ENCODE measurements around the gene GPBAR1.

Gene GPBAR1, protein sequence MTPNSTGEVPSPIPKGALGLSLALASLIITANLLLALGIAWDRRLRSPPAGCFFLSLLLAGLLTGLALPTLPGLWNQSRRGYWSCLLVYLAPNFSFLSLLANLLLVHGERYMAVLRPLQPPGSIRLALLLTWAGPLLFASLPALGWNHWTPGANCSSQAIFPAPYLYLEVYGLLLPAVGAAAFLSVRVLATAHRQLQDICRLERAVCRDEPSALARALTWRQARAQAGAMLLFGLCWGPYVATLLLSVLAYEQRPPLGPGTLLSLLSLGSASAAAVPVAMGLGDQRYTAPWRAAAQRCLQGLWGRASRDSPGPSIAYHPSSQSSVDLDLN

DNA sequence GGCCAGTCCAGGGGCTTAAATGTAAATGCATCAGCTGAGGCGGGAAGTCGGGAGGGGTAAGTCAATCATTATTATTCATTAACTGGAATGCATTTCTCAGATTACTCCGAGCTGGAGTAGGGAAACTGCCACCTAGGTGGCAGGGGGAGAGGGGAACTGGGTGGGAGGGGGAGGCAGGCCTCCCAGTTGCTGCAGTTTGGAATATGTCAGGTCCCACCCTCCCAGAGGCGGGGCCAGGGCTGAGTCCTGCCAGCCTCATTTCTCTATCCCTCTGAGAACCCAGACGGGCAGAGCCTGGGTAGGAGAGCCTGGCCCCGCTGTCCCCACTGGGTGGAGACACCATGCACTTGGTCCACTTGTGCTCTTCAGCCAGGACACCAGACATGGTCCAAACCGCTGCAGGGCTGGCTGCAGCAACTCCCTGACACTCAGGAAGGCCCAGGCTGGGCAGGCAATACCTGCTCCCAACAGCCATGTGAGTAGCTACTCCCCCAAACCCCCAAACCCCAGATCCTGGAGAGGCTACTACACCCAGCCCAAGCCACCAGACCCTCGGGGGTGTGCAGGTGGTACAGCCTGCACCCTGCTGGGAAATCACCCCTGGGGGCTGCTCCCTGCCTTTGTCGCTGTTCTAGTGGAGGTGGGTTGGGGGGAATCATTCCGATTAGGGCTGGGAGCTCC is at the start of gene GPBAR1:
GPBAR1 (plus strand) TSS at position 274 of the 681 bp plus-strand sequence. CDS start 1,710 bp downstream, outside the sequence.
- DNase-seq: no peak

DNA sequence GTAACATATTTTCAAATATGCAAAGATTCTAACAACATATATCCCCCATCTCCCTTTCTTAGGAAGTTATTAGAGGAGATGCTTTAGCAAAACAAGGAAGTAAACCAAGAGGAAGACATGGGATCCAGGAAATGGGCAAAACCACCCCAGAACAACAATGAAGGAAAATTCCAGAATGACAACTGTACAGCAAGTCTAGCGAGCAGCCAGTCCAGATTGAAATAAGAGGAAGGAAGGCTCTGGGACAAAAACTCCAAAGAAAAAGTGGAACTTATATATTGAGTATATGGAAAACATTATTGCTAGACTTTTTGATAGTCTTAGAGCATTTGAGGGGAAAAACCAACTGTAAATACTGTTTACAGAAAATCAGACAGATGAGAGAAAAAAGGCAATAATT is 46.7 kb upstream of the GPBAR1 start:
- DNase-seq: no peak

DNA sequence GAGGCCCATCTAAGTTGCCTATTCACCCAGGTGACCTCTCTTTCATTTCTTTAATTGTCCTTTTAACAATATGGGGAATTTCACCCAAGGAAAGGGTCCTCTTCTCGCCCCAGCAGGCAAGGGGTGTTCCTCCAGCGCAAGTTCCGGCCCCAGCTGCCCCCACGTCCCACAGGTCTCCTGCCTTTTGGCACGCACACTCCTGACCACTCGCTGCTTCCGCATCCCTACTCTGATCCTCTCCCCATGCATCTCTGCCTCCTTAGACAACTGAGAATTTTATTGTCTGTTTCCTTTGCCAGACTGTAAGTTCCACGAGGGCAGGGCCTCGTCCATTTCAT is 44.5 kb upstream of the GPBAR1 start:
- DNase-seq: no peak

DNA sequence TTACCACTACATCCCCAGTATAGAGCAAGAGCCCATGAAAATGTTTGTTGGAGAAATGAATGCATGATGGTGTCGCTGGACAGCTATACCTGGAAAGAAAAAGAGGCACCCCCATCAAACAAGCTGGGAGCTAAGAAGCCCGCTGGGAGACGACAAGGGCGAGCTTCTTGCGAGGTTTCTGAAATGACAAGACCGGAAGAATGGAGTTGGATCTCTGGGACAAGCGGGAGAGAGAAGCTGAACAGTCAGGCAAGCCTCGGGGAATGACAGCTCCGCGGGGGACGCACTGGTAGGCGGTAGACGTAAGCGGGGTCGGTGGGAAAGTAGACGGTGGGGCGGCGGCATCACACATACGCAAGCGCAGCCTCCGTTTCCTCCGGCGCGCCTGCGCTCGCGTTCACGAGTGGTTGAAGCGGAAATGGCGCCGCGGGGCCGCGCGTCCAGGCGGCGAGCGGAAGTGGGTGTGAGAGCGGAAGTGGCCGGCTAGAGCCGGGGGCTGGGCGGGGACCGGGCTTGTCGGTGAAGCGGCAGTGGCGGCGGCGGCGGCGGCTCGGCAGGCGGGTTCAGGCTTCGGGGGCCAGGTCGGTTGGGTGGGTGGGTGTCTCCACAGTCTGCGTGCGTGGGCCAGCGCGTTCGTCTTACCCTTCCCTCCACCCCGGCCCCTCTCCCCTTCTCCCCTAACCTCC is 44.0 kb upstream of the GPBAR1 start, which contains the start of gene ARPC2:
ARPC2 (plus strand) TSS at position 516 of the 686 bp plus-strand sequence. CDS start 282 bp downstream, outside the sequence.
- DNase-seq: peak; percentile 97

DNA sequence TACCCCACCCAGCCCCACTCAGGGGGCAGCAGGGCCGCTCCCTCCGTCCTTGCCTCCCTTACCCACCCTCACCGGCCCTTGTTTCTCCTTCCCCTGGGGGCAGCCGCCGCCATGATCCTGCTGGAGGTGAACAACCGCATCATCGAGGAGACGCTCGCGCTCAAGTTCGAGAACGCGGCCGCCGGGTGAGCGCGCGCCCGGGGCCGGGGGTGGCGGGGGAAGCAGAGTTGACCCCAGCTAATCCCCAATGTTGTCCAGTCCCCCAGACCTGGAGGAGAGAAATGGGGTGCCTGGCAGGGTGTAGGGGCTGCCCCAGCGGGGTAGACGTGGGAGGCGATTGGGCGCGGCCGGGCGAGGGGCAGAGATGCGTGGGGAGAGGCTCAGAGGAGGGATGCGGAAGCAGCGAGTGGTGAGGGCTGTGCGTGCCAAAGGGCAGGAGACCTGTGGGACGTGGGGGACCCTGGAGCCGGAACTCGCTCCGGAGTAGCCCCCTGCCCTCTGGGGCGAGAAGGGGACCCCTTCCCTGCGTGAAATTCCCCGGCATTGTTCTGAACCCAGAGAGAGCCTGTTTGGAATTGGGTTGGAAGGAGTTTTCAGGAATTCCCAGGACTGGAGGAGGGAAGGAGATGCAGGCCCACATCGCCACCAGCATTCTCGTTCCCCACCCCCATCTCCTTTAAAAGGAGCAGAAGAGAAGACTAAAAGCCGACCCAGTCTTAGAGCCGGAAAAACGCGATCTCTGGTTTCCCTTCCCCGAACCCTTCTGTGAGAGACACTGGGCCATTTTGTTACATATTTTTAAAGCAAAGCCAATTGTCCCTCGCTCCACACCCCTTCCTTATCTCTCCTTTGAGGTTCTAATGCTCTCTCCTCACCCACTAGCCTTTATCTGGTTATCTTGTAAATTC is 43.2 kb upstream of the GPBAR1 start:
- peak; percentile 83 for DNase-seq

DNA sequence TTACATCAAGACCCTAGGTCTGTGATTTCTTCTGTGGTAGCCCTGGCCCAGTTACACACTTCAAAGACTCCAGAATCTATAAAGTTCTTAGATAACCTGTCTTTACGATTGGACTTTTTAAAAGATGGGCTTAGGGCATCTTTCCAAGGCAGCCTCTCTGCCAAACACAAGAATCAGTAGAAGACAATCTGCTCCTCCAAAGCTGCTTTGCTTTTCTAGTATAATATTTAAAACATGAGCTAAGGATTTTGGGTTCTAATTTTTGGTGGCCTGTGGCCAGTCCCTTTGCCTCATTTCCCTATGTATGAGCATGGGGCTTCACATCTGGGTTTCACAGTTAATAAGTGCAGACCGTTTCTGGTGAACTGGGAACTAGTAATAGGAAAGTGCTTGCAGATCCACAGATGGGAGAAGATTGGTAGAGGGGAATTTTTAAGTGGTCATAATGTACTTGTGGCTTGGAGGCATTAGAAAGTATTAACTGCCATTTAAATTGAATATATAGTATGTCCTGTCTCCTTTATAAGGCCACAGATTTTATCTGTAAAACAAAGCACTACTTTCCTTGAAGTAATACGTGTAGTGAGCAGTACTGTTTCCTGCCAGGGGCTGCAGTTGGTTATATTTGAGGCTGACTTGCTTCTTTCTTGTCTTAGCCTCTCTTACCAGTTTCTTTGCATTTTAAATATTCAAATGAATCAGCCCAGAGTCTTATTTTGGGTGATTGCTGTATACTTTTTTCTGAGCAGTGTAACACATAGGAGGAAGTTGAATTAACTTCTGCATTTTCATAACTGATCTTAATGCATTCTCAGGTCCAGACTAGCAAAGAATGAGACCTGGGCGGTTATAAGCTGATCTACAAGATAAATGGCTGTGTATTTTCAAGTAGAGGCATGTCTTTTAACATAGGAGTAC is 42.3 kb upstream of the GPBAR1 start:
- no peak for DNase-seq

DNA sequence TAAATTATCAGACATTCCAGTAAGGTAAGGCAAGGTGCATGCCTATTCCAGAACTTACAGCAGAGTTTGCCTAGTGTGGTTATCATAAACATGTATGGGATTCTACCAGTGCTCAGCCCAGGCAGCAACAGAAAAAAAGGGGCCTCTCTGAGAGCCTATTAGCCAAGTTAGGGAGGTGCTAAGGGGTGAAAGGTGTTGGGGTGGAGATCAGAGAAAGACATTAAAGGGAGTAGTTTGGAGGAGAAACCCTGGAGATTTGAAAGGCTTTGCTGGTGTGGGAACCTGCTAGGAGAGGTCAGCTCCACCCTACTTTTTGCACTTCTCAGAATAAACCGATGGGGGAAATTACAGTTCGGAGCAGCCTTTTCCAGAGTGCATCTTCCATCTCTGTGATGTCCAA is 40.9 kb upstream of the GPBAR1 start:
- no peak for DNase-seq

DNA sequence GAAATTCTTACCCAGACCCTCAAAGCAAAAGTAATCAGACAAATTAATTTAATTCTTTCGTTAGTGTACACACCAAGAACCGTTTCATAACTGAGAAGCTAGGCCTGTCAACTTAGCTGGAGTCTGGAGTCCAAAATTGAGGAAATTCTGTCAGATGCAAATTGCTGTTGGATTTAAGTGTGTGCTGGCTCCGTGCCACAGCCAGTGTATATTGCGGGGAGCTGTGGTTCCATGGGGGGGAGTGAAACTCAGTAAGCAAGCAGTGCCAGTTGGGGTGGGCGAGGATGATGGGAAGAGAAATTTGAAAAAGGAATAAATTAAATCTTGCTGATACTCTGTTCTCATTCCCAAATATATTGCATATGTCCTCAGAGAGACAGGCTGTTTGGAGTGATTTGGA is 39.8 kb upstream of the GPBAR1 start:
- DNase-seq: peak; percentile 37

DNA sequence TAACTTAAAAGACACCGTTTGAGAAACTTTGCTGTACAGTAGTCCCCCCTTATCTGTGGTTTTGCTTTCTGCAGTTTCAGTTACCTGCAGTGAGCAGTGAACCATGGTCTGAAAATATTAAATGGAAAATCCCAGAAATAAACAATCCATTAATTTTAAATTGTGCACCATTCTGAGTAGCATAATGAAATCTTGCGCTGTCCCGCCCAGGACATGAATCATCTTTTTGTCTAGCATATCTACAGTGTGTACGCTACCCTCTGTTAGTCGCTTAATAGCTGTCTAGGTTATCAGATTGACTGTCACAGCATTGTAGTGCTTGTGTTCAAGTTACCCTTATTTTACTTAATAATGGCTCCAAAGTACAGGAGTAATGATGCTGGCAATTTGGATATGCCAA is 37.8 kb upstream of the GPBAR1 start:
- DNase-seq: no peak

DNA sequence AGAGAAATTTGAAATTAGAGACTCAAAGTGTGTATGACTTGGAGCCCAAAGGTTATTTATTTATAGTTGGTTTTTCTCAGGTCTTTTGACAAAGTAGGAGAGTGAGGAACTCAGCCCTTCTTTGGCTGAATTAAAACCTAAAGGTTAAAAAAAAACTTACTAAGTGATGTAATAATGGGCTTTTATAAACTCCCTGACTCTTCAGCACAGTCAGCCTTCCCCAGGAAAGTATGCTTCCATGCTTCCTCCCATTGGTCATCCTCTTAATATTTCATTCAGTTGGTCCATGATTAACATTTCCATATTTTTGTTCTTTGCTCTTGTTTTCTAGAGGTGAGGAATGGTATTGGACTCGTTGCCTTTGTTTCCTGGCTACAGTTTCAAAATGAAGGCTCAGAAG is 36.6 kb upstream of the GPBAR1 start:
- no peak for DNase-seq

DNA sequence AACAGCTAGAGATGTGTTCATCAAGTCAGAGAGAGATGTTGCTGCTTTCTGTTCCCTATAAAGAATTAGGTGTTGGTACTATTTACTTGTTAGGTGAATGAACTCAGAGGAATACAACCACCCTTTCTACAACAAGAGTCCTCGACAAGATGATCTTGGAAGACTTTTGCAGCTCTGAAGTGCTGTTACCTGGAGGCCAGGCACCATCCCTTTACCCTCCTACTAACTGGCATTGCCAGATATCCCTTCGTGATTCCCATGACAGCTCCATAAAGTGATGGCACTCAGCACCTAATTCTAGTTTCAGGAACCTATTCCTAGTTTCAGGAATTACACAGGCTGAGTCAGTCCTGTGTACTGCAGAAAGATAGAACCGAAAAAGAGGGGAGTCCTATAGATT is 33.9 kb upstream of the GPBAR1 start:
- no peak for DNase-seq

DNA sequence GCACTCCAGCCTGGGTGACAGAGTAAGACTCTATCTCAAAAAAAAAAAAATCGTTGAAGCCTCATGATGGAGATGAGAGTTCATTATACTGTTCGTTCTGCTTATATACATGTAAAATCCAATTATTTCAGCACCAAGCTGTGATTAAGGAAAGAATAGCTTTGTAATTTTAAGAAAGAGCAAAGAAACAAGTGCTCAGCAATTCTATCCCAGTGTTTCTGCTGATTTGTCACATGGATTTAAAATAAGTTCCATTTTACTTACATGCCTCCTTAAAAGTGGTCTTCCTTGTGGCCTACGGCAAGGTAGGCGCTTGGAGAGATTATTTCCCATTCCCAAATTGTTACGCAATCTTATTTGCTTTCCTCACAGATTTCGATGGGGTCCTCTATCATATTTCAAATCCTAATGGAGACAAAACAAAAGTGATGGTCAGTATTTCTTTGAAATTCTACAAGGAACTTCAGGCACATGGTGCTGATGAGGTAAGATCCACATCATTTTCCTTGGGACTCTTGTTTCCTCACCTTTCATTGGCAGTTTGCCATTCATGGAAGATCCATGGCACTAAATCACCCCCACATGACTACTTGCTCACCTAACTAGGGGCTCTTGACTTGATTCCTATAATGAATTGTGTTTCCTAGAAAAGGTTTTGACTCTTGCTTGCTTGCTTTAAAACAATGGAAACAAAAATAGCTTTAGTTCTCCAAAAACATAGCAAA is 32.3 kb upstream of the GPBAR1 start:
- DNase-seq: no peak

DNA sequence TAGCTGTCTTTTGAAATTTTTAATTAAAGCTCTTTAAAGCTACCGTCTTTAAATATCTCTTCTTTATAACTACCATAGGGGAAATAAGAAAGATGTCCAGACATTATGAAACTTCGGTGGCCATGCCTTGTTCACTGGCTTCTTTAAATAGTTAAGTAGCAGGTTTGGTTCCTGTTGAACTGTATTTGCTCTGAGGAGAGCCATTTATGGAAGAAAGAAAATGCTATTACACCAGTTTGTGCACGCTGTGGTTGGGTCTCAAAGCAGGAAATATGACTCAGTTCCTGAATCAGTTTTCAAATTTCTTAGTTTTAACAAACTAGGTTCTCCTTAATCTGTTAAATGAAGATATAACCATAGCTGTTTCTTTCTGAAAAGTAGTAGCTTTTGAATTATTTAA is 31.6 kb upstream of the GPBAR1 start:
- DNase-seq: no peak

DNA sequence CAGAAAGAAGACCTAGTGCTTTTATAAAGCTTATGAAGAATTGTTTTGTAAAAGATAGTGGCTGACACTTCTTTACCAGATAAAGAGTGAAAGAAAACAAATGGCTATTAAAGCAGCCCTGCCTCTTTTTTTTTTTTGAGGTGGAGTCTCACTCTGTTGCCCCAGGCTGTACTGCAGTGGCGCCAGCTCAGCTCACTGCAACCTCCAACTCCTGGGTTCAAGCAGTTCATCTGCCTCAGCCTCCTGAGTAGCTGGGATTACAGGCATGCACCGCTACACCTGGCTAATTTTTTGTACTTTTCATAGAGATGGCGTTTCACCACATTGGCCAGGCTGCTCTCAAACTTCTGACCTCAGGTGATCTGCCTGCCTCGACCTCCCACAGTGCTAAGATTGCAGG is 31.0 kb upstream of the GPBAR1 start:
- DNase-seq: no peak

DNA sequence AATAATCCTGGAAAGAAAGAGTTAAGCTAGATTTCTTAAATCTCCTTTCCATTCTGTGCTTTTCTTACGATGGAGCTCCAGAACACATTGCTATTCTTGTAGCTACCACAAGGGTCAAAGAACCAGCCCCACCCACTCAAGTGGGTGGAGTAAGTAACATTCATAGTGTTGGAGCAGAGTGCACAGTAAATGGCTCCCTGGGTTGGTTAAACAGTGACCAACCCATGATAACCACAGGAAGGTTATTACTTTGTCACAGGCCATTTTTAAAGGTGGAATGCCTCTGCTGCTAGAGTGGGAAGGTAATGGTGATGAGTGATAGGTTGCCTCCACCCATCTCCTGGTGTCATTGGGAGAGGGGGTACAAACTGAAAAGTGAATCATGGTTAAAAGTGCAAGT is 29.9 kb upstream of the GPBAR1 start:
- DNase-seq: peak; percentile 40

DNA sequence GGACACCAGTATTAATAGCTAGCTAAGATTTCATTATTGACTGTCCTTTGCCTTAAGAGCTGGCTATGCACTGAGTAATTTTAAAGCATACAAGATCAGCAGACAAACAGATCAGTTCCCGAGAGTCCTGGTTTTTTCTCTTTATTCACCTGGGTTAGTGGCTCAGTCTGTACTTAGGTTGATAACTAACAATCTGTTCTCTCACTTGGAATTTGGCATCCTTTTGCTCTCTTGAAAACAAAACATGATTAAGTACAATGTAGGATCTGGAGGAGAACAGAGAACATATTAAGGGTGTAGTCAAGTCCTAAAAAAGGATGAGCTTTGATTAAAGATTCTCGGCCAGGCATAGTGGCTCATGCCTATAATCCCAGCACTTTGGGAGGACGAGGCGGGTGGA is 27.3 kb upstream of the GPBAR1 start:
- no peak for DNase-seq

DNA sequence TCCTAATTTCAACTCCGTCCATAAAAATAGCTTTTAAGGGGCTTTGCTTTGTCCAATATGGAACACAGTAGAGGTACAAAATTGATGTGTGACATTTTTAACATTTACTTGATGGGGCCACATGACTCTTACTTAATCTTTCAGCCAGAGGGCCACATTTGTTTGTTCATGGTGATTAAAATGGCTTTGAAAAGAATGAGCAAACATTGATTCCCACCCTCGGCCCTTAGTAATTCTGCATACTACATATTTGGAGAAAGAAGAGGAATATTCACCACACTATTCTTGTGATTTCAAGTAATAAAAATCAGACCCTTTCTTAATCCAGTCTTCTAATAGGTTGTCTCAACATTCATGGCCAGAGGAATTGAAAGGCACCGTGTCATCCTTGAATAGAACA is 26.3 kb upstream of the GPBAR1 start:
- no peak for DNase-seq

DNA sequence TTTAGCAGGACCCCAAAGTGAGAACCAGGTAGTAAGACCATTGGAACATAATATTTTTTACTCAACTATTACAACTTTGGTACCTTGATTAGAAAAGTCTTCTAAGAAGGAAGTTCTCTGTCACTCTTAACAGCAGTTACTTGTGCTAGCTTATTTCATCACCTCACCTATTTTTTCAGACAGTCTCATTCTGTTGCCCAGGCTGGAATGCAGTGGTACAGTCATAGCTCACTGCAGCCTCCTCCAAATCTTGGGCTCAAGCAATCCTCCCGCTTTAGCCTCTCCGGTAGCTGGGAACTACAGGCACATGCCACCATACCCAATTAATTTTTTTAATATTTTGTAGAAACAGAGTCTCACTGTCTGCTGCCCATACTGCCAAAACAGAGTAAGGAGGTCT is 25.8 kb upstream of the GPBAR1 start:
- DNase-seq: no peak

DNA sequence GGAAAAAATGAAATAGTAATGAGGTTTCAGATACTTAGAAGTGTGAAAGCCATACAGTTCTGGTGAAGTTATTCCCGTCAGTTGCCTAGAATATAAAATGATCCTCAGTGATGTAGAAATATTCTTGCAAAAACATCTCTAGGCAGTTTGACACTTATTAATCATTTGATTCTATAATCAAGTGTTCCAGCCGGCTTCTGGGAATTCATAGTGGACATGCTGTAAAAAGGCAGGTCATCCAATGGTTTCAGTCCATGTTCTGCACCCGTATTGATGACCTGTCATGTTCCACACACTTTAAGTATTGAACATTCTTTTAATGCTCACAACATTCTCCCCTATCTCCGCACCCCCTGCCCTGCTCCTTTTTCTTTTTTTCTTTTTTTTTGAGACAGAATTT is 24.0 kb upstream of the GPBAR1 start:
- DNase-seq: no peak

DNA sequence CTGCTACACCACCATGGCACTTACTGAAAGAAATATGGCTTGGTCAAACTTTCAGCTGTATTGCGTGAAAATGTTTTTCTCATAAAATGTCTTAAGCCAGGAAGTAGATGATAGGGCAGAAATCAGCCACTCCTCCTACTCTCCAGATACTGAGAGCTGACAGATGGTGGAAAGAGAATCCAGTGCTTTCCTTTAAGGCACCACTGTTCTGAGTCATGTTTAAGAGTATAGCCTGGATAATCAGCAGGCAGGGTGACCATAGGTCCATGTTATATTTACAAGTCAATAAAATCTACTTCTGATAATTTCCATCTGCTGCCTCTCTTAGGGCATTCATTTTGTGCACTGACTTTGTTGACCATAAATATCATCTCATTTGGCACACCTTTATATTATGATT is 21.9 kb upstream of the GPBAR1 start:
- DNase-seq: no peak

DNA sequence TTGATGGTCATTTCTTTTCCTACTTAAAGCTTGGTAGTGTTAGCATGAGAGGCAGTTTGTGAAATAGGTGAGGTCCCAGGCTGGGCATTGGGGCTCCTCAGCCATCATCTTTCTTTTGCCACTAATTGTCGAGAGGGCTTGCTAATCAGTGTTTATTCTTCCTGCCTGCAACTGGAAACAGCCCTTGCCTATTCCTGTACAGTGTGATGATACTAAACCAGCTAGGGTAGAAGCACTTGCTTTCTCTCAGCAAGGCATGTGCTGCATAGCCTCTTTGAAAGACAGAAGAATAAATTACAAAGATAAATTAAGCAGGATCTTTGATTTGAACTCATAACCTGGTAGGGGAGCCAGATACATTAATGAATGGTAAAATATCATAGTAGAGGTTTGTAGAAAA is 16.6 kb upstream of the GPBAR1 start:
- DNase-seq: no peak
